ENCODE measurements around the gene CCNYL1.

CCNYL1 gene

GRCh38 chr2:207802650-207803049, 91.2 kb downstream of the CCNYL1 start:
- no peak for DNase-seq

Data from NCI-H446 treated with DMSO at 0.1 percent for 48 hours (cell line).